LNCaP clone FGC (cell line): ENCODE results near the gene CARS1.
A peak's percentile ranks its signal among the peaks of the same experiment; 100 is the strongest.

Experiments
- DNase-seq: peaks from one replicate; pipeline ENCODE4 v3.0.0-alpha.2; 2011; ENCODE audit warnings: low read depth
- H3K4me3 ChIP-seq: 2 replicates; pipeline ENCODE4 v1.5.1; 2011; ENCODE audit warnings: mild to moderate bottlenecking, low read depth, low read length, control low read depth
- TF ChIP-seq, protein P1 (sequence below): IDR thresholded peaks from 2 replicates; pipeline ENCODE4 v1.5.1; 2012; ENCODE audit warnings: mild to moderate bottlenecking; ENCODE audit not compliant: control insufficient read depth, insufficient read depth; ENCODE audit errors: extremely low read depth

Gene CARS1

DNA sequence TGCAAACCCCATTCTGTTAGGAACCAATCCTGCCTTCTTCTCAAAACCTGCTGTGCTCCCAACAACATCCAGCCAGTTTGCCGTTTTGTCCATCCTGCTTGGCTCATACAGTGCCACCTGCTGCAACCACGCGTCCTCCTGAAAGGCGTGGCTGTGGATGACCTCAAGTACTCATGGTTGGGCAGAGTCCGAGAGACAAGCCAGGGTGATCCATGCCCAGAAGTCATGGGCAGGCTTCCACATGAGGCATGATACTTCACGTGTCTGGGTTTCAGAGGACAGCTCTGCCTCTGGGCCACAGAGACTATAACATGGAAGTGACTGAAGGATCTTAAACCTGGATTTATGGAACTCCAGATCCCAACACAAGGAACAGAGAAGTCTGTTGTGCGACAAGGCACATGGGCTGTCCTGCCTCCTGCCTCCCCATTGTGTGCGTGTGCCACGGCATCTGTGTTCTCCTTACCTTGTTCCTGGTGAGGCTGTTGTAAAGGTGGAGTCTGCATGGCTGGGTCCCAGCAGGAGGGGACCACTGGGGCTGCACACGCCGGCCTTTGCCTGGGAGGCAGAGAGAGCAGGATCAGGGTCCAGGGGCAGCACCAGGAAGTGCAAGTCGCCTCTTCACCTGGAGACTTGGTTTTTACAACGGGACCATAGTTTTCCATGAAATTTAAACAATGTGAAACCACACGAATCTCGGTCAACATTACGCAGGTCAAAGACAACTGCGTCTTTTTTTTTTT, 15.4 kb downstream of the CARS1 start:
- H3K4me3 ChIP-seq: no peak overlapping the region
- TF ChIP-seq, protein P1, sequence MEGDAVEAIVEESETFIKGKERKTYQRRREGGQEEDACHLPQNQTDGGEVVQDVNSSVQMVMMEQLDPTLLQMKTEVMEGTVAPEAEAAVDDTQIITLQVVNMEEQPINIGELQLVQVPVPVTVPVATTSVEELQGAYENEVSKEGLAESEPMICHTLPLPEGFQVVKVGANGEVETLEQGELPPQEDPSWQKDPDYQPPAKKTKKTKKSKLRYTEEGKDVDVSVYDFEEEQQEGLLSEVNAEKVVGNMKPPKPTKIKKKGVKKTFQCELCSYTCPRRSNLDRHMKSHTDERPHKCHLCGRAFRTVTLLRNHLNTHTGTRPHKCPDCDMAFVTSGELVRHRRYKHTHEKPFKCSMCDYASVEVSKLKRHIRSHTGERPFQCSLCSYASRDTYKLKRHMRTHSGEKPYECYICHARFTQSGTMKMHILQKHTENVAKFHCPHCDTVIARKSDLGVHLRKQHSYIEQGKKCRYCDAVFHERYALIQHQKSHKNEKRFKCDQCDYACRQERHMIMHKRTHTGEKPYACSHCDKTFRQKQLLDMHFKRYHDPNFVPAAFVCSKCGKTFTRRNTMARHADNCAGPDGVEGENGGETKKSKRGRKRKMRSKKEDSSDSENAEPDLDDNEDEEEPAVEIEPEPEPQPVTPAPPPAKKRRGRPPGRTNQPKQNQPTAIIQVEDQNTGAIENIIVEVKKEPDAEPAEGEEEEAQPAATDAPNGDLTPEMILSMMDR: no peak
- no peak for DNase-seq

DNA sequence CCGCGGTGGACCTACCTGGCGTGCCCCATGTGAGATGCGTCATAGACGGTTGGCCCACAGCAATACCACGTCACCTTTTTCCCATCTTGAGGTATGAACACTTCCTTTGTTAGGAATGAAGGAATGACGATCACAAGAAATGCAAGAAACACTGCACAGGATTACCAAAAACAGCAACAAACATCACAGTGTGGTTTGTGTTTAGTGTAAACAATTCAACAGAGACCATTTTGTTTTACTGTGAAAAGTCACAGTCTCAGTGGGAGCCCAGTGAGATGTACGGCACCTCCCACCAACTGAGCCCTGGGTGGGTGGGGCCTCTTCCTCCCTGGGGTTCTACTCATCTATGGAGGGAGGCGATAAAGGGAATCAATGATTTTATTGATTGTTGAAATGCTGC, 16.3 kb downstream of the CARS1 start:
- TF ChIP-seq, protein P1: no peak
- no peak for DNase-seq
- no peak overlapping the region for H3K4me3 ChIP-seq

DNA sequence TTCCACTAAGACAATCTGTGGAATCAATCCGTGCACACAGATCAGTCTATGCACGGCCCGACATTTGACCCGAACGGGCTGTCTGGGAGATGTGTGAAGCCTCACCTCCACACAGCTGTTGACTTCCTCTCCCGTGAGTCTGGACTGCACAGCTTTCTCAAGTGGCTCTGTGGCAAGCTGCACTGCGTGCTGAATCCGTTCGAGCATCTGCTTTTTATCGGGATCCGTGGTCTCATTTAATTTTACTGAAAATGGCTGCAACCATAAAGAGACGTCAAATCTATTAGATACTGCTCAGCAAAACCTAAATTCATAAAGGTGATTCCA, 19.3 kb downstream of the CARS1 start:
- H3K4me3 ChIP-seq: no peak overlapping the region
- DNase-seq: no peak
- TF ChIP-seq, protein P1: no peak

DNA sequence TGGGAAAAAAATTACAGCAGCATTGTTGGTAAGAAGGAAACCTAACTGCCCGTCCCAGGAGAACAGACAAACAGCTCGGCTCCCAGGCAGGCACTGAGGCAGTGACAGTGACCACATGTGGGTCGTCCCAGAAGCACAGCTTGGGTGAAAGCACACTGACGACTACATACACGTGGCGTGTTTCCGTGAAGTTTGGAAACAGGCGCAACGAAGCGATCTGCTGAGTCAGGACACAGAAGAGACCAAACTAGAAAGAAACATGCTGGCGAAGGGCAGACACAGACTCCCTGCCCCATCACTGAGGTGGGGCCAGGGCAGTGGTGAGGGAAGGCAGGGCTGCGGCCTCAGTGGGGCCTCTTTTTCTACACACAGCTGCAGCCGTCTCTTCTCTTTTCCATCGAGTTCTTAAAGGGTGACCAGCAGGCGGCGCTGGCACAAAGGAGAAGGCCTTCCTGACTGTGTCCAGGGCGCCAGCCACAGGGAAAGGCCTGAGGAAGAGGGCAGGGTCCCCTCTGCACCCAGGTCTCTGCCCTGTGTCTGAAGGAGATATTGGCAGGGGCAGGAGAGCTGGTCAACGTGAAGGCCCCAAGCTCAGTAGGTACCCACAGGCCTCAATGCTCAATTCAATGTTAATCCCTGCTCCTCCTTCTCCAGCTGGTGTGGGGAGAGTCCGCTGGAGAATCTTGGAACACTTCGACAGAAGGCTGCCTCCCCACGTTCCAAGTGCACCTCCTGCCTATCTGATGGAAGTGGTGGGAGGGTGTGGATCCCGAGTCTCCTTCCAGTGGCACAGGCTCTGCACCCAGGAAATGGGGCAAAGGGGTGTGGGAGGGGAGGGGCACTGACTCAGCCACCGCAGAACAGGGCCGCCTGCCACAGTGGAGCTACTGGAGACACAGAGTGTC, 19.9 kb downstream of the CARS1 start:
- DNase-seq: no peak
- TF ChIP-seq, protein P1: peak; percentile 84
- no peak overlapping the region for H3K4me3 ChIP-seq

DNA sequence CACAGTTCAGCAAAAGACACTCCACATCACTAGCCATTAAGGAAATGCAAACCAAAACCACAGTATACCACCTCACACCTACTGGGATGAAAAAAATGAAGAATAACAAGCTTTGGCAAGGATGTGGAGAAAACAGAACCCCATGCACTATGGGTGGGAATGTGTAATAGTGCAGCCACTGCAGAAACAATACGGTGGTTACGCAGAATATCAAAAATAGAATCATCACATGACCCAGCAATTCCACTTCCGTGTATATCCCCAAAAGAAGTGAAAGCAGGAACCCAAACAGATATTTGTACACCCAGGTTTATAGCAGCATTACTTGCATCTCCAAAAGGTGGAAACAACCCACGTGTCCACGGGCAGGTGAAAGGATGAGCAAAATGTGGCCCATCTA, 20.8 kb downstream of the CARS1 start:
- no peak for DNase-seq
- TF ChIP-seq, protein P1: no peak

DNA sequence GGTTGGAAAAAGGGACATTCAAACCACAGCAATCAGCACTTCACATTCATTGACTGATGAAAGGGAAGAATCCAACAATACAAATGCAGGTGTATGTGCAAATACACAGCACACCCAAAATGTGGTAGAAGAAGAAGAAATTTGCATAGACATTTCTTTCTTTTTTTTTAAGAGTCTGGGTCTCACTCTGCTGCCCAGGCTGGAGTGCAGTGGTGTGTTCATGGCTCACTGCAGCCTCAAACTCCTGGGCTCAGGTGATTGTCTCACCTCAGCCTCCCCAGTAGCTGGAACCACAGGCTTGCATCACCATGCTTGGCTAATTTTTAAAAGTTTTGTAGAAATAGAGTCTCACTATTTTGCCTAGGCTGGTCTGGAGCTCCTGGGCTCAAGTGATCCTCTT, 21.9 kb downstream of the CARS1 start:
- no peak for DNase-seq
- TF ChIP-seq, protein P1: no peak
- H3K4me3 ChIP-seq: no peak overlapping the region

More for the DNA sequence above, 20.8 kb downstream of the CARS1 start:
- no peak overlapping the region for H3K4me3 ChIP-seq
